ENCODE results near the gene HYAL3. TPM values are rescaled to one million over a fixed set of nuclear protein-coding genes. Genes with fewer than 3 reads are reported as not detected.
"Not testable (repeated sequence)": the region's sequence is repeated elsewhere in the genome, so short reads cannot be mapped to it uniquely, and the experiment has no call there.

The HYAL3 gene
- total RNA-seq, 1 experiment from 2014 or later = 3.0 TPM

GRCh38 chr3:50314342-50314741 lies 15.1 kb upstream of the HYAL3 start:
- no peak for DNase-seq (ENCODE audit: low read depth)

DNA sequence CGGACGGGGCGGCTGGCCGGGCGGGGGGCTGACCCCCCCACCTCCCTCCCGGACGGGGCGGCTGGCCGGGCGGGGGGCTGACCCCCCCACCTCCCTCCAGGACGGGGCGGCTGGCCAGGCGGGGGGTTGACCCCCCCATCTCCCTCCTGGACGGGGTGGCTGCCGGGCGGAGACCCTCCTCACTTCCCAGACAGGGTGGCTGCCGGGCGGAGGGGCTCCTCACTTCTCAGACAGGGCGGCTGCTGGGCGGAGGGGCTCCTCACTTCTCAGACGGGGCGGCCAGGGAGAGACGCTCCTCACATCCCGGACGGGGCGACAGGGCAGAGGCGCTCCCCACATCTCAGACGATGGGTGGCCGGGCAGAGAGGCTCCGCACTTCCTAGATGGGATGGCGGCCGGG lies 12.8 kb upstream of the HYAL3 start:
- not testable (repeated sequence) for DNase-seq (ENCODE audit: low read depth)

GRCh38 chr3:50304601-50305000 lies 5.4 kb upstream of the HYAL3 start:
- DNase-seq (ENCODE audit: low read depth) = no peak

DNA sequence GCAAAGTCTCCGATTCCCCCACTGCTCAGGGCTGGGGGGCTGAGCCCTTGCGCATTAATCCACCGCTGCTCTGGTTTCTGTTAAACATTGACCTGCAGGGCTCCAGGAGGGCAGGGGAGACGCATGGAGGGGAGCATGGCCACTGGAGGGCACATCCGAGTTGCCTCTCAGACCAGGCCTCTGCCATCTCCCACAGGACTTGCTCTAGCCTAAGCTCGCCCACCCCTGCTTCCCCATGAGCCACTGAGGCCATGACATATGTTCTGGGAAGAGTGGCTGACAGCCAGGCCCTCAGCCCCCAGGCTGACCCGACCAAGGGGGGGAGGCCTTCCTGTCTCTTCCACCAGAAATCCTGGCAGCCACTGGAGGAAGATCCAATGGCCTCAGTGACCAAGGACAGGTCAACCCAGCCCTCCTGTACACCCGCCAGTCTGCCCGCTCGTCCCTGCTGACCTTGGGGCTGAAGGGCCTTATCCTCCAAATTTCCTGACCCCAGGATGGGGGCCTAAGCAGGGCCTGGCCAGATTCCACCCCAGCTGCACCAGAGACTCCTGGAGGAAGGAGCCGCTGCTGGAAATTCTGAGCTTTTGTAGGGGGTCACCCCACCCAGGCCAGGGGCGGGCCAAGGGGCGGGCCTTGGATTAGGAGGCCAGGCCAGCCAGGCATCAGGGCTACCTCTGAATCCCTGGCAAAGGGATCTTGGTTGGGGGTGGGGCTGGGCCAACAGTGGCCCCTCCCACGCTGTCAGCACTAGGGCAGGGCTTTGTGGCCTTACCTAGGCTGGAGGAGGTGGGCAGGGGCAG lies 4.0 kb upstream of the HYAL3 start, which contains the start of gene HYAL1:
Gene HYAL1, minus strand, starts transcription at position 562 of the 803 bp plus-strand sequence. CDS start 618 bp downstream, outside the sequence.
- DNase-seq (ENCODE audit: low read depth) = no peak

GRCh38 chr3:50302095-50303012 lies 3.1 kb upstream of the HYAL3 start:
- DNase-seq (ENCODE audit: low read depth) = no peak

DNA sequence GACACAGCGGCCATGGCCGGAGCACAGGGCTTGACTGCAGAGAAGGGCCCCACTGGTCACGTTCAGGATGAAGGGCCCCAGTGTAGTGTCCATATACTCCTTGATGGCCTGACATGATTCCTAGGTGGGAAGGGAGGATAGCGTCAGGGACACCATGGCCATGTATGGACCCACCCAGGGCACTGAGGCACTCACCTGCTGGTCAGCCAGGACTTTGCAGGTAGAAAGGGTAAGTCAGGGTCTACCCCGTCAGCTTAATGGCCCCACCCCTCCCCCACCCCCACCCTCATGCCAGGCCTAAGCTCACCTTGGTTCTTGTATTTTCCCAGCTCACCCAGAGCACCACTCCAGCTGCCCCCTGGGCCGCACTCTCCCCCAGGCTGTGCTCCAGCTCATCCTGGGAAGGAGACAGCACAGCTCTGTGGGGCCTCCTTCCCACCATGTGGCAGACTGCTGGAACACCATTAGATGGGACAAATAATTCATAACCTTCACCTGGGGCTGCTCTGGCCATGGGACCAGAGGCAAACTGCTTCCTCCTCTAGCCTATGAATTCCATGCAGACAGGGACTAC lies 1.6 kb upstream of the HYAL3 start:
- no peak for DNase-seq (ENCODE audit: low read depth)

- DNase-seq (ENCODE audit: low read depth) = peak; percentile 29
Observed at GRCh38 chr3:50299929-50300680, 900 bp upstream of the HYAL3 start.

- DNase-seq (ENCODE audit: low read depth) = no peak
Observed at GRCh38 chr3:50299638-50299928, 378 bp upstream of the HYAL3 start.

- no peak for DNase-seq (ENCODE audit: low read depth)
Observed at GRCh38 chr3:50297896-50298725, 1.1 kb downstream of the HYAL3 start.

DNA sequence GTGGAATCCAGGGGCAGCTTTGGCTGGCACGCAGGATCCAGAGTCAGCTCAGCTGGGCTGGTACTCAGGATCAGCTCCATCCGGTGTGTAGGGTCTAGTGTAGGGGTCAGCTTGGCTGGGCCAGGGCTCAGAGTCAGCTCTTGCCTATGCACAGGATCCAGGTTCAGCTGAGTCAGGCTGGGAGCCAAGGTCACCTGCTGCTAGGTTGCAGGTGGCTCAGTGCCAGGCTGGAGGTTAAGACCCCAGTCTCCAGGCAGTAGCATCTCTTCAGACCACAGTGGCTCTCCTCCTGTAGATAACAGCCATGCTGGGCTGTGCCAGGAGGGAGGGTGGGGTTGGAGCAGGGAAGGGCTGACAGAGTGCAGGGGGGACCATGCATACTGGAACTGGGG lies 1.8 kb downstream of the HYAL3 start:
- DNase-seq (ENCODE audit: low read depth) = no peak

GRCh38 chr3:50296721-50297383 lies 2.4 kb downstream of the HYAL3 start:
- no peak for DNase-seq (ENCODE audit: low read depth)

DNA sequence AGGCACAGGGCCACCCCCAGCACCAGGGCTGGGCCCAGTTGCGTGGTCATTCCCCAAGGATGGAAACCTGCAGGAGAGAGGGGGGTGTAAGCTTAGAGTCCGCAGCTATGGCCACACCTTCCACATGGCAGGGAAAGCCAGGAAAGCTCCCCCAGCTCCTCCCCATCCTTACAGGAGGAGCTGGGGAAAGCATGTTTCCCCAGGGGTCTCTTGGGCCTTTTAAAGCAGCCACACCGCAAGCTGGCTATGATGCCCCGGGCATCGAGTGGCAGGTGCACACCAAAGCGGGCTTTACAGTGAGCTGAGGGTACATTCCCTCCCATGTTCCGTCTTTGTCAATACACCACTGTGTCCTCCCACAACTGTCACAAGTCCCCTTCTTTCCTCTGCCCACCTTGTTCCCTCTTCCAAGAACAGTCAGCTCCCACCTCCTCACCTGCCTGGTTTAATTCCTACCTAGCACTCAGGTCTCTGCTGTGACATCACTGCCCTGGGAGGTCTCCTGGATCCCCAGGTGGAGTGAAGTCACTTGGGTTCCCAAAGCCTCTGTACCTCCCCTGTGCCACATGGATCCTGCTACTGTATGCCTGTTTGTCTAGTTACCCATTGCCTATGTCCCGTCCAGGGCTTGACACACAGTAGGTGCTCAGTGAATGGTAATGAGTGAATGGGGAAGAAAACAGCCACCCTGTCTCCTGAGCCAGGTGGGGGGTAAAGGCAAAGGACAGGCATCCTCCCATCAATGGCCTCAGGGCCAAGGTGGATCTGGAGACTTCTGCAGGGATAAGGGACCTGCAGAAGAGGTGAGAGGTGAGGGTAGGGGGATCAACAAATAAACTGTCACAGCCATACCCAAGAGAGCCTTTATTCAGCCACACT lies 3.4 kb downstream of the HYAL3 start:
- no peak for DNase-seq (ENCODE audit: low read depth)

- no peak for DNase-seq (ENCODE audit: low read depth)
Observed at GRCh38 chr3:50294492-50295403, 4.5 kb downstream of the HYAL3 start.

DNA sequence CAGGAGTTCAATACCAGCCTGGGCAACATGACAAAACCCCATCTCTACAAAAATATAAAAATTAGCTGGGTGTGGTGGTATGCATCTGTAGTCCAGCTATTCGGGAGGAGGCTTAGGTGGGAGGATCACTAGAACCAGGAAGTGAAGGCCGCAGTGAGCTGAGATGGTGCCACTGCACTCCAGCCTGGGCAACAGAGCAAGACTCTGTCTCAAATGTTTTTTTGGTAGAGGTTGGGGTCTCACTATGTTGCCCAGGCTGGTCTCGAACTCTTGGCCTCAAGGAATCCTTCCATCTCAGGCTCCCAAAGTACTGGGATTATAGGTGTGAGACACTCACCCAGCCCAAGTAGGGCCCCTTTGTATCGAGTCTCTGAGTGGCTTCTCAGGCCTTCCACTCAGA lies 5.1 kb downstream of the HYAL3 start:
- no peak for DNase-seq (ENCODE audit: low read depth)

GRCh38 chr3:50293079-50293801 lies 6.0 kb downstream of the HYAL3 start:
- DNase-seq (ENCODE audit: low read depth) = no peak

DNA sequence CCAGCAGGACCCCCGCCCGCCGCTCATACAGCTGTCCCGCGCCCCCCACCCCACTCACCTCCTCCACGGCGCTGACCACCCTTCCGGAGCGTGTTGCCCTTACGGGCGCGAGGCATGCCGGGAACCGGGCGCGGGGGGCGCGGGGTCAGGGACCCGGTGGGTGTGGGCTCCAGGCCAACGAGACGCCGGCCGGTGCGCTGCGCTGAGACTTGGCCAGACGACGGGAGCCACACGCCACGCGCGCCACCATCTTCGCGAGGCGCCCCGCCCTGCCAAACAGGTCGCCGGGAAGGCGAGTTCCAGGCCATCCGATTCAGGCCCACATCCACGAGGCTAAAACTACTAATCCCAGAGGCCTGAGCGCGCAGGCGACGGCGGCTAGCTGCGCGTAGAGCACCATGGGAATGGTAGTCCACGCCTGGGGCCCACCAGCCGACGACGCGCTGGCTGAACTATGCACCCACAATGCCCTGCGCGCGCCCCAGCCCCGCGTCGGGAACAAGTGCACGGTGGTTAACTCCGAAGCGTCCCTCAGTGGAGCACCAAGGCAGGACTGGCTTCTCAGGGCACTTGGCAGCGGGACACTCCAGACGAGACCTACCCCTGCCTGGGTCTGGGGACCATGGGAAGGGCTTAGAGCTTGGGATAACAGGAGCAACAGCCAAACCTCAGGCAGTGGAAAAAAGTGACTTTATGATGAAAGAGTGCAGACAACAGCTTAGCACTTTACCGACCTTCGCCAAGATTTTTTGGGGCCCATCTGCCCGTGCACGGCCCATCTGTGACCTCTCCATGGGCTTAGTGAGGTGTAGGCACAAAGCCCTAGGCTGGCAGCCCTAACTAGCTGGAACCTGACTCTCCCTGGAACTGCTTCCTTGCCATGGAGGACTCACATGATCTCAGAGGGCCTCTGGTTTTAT lies 6.8 kb downstream of the HYAL3 start, which contains the start of gene IFRD2:
Gene IFRD2, minus strand, starts transcription at position 271 of the 920 bp plus-strand sequence. Its CDS starts 155 bp downstream, at position 116.
- peak; percentile 95 for DNase-seq (ENCODE audit: low read depth)
